Measurements from ENCODE around the gene TMEM40.

TMEM40 gene

DNA sequence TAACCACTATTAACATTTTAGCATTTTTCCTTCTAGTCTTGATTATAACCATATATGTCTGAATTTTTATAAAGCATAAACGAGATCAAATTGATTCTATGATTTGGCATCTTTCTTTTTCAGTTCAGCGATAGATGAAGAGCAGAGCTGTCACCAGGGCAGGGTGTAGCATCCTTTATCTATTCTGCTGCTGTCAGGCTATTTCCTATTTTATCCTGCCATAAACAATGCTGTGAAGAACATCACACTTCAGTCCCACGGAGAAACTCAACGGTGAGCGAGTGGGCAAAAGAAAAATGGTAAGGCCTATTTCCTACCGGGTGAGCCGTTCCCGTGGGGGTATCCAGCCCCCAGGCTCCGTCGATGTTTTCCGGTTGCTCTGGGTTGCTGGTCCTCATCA lies 15.5 kb downstream of the TMEM40 start:
- Histone ChIP-seq H3K36me3 (ENCODE audit: insufficient read depth, low read length) (no peaks in the 10 kb centered on the region), H3K9me3 (ENCODE audit: insufficient read depth, low read length, severe bottlenecking) (no peaks in the 10 kb centered on the region), H3K27me3 (ENCODE audit: insufficient read depth, low read length, poor library complexity) (peaks cover 11% of the 10 kb centered on the region), H3K27ac (ENCODE audit: low read length) (no peak overlapping the region), H4K20me1 (ENCODE audit: insufficient read depth, low read length) (no peaks in the 10 kb centered on the region), H3K4me3 (ENCODE audit: low read depth in 1 of 2, low read length in 2 of 2) (no peak overlapping the region), H3K4me1 (ENCODE audit: insufficient read depth, low read length) (no peaks in the 10 kb centered on the region), H3K79me2 (ENCODE audit: insufficient read depth, low read length) (no peaks in the 10 kb centered on the region), H3K9ac (ENCODE audit: low read depth, low read length) (no peak overlapping the region), H3K4me2 (ENCODE audit: insufficient read depth, low read length) (no peak overlapping the region), H2AFZ (ENCODE audit: low read depth, low read length) (no peak overlapping the region)
- TF ChIP-seq, protein P1, sequence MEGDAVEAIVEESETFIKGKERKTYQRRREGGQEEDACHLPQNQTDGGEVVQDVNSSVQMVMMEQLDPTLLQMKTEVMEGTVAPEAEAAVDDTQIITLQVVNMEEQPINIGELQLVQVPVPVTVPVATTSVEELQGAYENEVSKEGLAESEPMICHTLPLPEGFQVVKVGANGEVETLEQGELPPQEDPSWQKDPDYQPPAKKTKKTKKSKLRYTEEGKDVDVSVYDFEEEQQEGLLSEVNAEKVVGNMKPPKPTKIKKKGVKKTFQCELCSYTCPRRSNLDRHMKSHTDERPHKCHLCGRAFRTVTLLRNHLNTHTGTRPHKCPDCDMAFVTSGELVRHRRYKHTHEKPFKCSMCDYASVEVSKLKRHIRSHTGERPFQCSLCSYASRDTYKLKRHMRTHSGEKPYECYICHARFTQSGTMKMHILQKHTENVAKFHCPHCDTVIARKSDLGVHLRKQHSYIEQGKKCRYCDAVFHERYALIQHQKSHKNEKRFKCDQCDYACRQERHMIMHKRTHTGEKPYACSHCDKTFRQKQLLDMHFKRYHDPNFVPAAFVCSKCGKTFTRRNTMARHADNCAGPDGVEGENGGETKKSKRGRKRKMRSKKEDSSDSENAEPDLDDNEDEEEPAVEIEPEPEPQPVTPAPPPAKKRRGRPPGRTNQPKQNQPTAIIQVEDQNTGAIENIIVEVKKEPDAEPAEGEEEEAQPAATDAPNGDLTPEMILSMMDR (IDR thresholded peaks at IDR 0.05; ENCODE audit: borderline replicate concordance, extremely low read depth, low read length, poor library complexity, severe bottlenecking), result no peak
- TF ChIP-seq EZH2 (IDR thresholded peaks at IDR 0.05; ENCODE audit: borderline replicate concordance, low read depth, low read length, severe bottlenecking), result no peak
- DNase-seq (no peak), ATAC-seq (ENCODE audit: insufficient read depth, low read depth) (no peak)

DNA sequence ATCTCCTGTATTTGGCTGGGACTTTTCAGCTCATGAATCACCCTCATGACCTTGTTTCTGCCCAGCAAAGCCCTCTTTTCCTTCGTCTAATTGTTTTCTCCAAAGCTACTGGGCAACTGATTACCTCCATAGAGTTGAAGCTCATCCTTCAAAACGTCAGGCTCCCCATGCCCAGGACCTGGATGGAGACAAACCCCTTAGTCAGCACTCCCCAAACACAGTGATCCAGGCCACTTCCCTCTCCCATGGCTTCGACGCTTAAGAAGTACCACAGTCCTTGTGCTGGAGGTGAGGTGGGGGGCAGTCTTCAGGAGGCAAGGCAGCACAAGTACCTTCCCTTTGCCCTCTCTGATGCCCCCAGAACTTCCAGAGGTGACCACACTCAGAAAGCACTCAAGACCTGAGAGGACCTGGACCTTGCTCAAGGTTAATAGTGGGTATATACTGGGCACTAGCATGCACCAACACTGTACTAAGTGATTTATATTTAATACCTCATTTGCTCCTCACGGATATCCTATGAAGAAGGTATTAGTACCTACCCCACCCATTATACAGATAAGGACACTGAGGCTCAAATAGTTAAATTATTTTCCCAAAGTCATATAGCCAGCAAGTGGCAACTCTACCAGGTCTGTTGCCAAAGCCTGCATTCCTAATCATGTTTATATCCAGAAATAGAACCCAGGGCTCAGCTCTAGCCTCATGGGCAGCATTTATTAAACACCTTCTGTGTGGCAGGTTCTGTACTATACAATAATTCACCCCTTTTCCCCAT lies 16.5 kb downstream of the TMEM40 start:
- no peak overlapping the region for H3K4me3 ChIP-seq (ENCODE audit: low read depth in 1 of 2, low read length in 2 of 2)
- H3K36me3 ChIP-seq (ENCODE audit: insufficient read depth, low read length), result no peaks in the 10 kb centered on the region
- H2AFZ ChIP-seq (ENCODE audit: low read depth, low read length), result no peak overlapping the region
- DNase-seq (no peak), ATAC-seq (ENCODE audit: insufficient read depth, low read depth) (no peak)
- H4K20me1 ChIP-seq (ENCODE audit: insufficient read depth, low read length), result no peaks in the 10 kb centered on the region
- no peak overlapping the region for H3K9ac ChIP-seq (ENCODE audit: low read depth, low read length)
- H3K79me2 ChIP-seq (ENCODE audit: insufficient read depth, low read length), result no peaks in the 10 kb centered on the region
- TF ChIP-seq, protein P1 (IDR thresholded peaks at IDR 0.05; ENCODE audit: borderline replicate concordance, extremely low read depth, low read length, poor library complexity, severe bottlenecking), result no peak
- no peak for TF ChIP-seq EZH2 (IDR thresholded peaks at IDR 0.05; ENCODE audit: borderline replicate concordance, low read depth, low read length, severe bottlenecking)
- H3K4me1 ChIP-seq (ENCODE audit: insufficient read depth, low read length), result no peaks in the 10 kb centered on the region
- H3K27ac ChIP-seq (ENCODE audit: low read length), result no peak overlapping the region
- H3K4me2 ChIP-seq (ENCODE audit: insufficient read depth, low read length), result no peak overlapping the region
- no peaks in the 10 kb centered on the region for H3K9me3 ChIP-seq (ENCODE audit: insufficient read depth, low read length, severe bottlenecking)
- H3K27me3 ChIP-seq (ENCODE audit: insufficient read depth, low read length, poor library complexity), result peaks cover 11% of the 10 kb centered on the region

DNA sequence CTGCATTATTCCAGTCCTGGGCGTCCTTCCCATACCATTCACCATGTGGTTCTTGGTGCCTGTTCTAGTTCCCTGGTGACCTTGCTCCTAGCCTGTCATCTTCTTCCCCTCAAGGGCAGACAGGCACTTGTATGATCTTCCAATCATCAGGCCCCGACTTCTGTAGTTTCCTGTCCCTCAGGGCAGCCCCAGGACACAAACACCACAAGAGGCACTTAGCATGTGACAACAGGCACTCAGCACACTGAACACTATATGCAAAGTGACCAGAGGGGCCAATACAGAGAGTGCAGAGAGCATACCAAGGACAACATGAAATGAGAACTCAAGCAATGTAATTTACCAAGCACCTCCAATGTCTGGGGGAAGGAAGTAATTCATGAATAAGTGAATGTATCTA lies 17.9 kb downstream of the TMEM40 start:
- Histone ChIP-seq H3K27me3 (ENCODE audit: insufficient read depth, low read length, poor library complexity) (peaks cover 11% of the 10 kb centered on the region), H3K4me3 (ENCODE audit: low read depth in 1 of 2, low read length in 2 of 2) (no peak overlapping the region), H2AFZ (ENCODE audit: low read depth, low read length) (no peak overlapping the region), H3K4me1 (ENCODE audit: insufficient read depth, low read length) (no peaks in the 10 kb centered on the region), H3K79me2 (ENCODE audit: insufficient read depth, low read length) (no peaks in the 10 kb centered on the region), H3K4me2 (ENCODE audit: insufficient read depth, low read length) (no peak overlapping the region), H4K20me1 (ENCODE audit: insufficient read depth, low read length) (no peaks in the 10 kb centered on the region), H3K9me3 (ENCODE audit: insufficient read depth, low read length, severe bottlenecking) (no peaks in the 10 kb centered on the region), H3K36me3 (ENCODE audit: insufficient read depth, low read length) (no peaks in the 10 kb centered on the region), H3K27ac (ENCODE audit: low read length) (no peak overlapping the region), H3K9ac (ENCODE audit: low read depth, low read length) (no peak overlapping the region)
- ATAC-seq (ENCODE audit: insufficient read depth, low read depth) (no peak), DNase-seq (no peak)
- TF ChIP-seq, protein P1 (IDR thresholded peaks at IDR 0.05; ENCODE audit: borderline replicate concordance, extremely low read depth, low read length, poor library complexity, severe bottlenecking), result no peak
- TF ChIP-seq EZH2 (IDR thresholded peaks at IDR 0.05; ENCODE audit: borderline replicate concordance, low read depth, low read length, severe bottlenecking), result no peak
